LNCaP clone FGC (cell line): ENCODE measurements around the gene HS6ST1.

Experiments
- DNase-seq: peaks from one replicate; pipeline ENCODE4 v3.0.0-alpha.2; 2011; ENCODE audit warnings: low read depth
- H3K4me3 ChIP-seq: 2 replicates; pipeline ENCODE4 v1.5.1; 2011; ENCODE audit warnings: mild to moderate bottlenecking, low read depth, low read length, control low read depth
- CTCF ChIP-seq: IDR thresholded peaks from 2 replicates; pipeline ENCODE4 v1.5.1; 2012; ENCODE audit warnings: mild to moderate bottlenecking; ENCODE audit not compliant: control insufficient read depth, insufficient read depth; ENCODE audit errors: extremely low read depth

HS6ST1 gene

GRCh38 chr2:128315829-128316776 is 2.6 kb downstream of the HS6ST1 start:
- no peak for DNase-seq
- TF ChIP-seq CTCF, result no peak
- H3K4me3 ChIP-seq, result no peak overlapping the region

GRCh38 chr2:128315122-128315828 is 3.4 kb downstream of the HS6ST1 start:
- no peak for TF ChIP-seq CTCF
- no peak for DNase-seq
- H3K4me3 ChIP-seq, result no peak overlapping the region

GRCh38 chr2:128314348-128315121 is 4.1 kb downstream of the HS6ST1 start:
- H3K4me3 ChIP-seq, result no peak overlapping the region
- no peak for TF ChIP-seq CTCF
- no peak for DNase-seq

GRCh38 chr2:128313931-128314347 is 4.7 kb downstream of the HS6ST1 start:
- TF ChIP-seq CTCF, result no peak
- no peak overlapping the region for H3K4me3 ChIP-seq
- no peak for DNase-seq

- H3K4me3 ChIP-seq, result no peak overlapping the region
- no peak for TF ChIP-seq CTCF
- DNase-seq, result no peak
Measured at GRCh38 chr2:128313091-128313836, 5.4 kb downstream of the HS6ST1 start.

- TF ChIP-seq CTCF, result no peak
- DNase-seq, result no peak
- H3K4me3 ChIP-seq, result no peak overlapping the region
Measured at GRCh38 chr2:128312411-128312810, 6.3 kb downstream of the HS6ST1 start.
